ENCODE results near the gene GRK2.

GRCh38 chr11:67243051-67243450 is 23.2 kb upstream of the GRK2 start:
- no peak for TF ChIP-seq EZH2phosphoT487 (IDR thresholded peaks at IDR 0.05)
- no peak for TF ChIP-seq CTCF (IDR thresholded peaks at IDR 0.05)

All from neural progenitor cell (in vitro differentiated cells).